HG03432 (cell line): ENCODE data around the gene SCARB2.

Experiments used
- ATAC-seq: cut with Tn5 transposase; IDR thresholded peaks from one replicate; pipeline ENCODE4 v1.9.1; 2021; ENCODE audit warnings: mild to moderate bottlenecking, moderate library complexity; ENCODE audit not compliant: unreplicated experiment

Gene SCARB2

DNA sequence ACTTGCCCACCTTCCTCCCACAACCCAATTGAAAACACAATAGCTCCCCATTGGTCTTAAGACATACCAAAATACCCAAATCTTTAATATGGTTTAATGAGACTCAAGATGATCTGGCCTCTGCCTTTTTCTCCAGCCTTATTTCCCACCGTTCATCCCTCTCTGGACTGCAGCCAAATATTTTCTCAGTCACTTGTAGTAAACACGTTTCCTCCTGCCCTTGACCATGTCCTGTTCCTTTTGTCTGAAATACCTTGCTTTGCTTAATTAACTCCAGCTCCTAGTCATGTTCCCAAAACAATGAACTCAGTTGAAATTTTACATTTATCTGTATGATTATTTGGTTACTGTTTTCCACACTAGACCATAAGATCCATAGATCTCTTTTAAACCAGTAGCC lies 57.0 kb downstream of the SCARB2 start:
- ATAC-seq, result no peak

GRCh38 chr4:76155979-76156378 lies 57.6 kb downstream of the SCARB2 start:
- ATAC-seq, result no peak

DNA sequence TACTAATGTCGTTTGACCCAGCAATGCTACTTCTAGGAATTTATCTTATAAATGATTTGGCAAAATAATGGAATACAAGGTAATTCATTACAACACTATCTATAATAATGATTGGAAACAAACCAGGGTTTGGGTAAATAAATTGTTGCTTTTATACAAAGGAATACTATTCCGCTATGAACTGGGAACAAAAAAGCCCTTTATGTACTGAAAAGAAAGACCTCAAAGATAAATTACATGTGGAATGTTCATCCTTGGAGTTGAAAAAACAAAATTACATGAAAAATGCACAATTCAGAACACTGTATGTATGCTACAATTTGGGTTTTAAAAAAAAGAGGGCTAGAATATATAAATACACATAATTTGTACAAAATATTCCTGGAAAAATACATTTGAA lies 60.3 kb downstream of the SCARB2 start:
- ATAC-seq, result no peak

GRCh38 chr4:76148142-76148865 lies 65.3 kb downstream of the SCARB2 start, which contains the start of gene NUP54:
Gene NUP54 (minus strand): TSS chr4:76148397. CDS start chr4:76148374, 23 bp downstream.
- ATAC-seq, result peak; percentile 99

GRCh38 chr4:76147454-76148141 lies 66.0 kb downstream of the SCARB2 start:
- ATAC-seq, result peak; percentile 53

DNA sequence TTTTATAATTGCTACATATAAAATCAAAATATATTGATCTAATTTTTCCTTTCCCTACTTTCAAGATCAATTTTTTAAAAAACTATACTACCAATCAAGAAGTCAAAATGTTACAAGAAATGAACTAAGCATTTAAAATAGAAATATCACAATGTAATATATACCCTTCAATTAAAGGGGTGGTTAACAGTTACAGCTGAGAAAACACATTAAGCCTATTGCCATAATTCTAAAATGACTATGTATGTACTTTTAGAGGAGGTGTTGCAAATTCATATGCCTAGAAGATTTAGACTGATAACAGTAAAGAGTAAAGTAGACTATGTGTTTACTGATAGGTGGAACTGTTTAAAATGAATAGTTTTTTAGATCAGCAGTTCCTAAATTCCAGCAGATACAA lies 69.1 kb downstream of the SCARB2 start:
- no peak for ATAC-seq

DNA sequence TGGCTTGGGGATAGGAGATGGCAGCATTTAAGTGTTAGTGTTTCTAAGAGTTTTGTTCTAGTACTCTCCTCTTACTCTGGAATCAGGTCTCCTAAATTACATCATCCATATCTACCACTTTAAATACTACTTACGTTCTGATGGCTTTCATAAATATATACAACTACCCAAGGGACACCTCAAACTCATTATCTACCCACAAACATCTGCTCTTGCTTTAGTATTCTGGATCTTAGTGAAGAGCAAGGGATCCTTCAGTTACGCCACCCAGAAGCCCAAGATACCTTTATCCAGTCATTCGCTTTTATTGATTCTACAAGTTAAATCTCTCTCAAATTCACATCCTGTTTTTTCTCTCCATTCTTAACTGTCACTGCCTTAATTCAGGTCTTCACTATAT lies 72.4 kb downstream of the SCARB2 start:
- no peak for ATAC-seq

DNA sequence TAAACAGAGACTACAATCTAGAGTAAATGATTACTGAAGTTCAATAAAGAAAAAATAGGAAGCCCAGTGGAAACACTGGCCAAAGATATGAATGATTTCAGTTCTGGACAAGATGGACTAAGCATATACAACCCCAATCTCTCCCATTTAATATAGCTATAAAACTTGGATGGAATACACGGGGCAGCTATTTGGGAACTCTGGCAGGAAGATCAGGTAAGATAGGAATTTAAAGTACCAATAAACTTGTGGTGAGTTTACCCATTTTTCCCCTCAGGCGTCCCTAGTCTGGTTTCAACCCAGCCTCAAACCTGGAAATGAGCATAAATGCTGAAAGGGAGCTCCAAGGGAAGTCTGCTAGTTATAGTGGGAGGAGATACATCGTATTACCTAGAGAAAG lies 85.9 kb downstream of the SCARB2 start:
- ATAC-seq, result no peak

- ATAC-seq, result no peak
Measured at GRCh38 chr4:76125816-76126215, 87.8 kb downstream of the SCARB2 start.

DNA sequence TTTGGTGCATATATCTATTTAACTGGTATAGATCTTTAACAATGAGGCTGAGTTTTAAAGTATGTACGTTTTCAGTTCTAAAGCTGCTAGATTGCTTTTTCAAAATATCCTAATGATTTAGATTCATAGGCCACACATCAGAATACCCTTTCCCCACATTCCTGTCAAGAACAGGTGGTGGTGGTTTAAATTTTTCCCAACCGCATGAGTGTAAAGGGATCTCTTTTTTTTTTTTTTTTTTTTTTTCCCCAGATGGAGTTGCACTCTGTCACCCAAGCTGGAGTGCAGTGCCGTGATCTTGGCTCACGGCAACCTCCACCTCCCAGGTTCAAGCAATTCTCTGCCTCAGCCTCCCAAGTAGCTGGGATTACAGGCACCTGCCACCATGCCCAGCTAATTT lies 93.4 kb downstream of the SCARB2 start:
- no peak for ATAC-seq

- ATAC-seq, result no peak
Measured at GRCh38 chr4:76117536-76117935, 96.1 kb downstream of the SCARB2 start.

DNA sequence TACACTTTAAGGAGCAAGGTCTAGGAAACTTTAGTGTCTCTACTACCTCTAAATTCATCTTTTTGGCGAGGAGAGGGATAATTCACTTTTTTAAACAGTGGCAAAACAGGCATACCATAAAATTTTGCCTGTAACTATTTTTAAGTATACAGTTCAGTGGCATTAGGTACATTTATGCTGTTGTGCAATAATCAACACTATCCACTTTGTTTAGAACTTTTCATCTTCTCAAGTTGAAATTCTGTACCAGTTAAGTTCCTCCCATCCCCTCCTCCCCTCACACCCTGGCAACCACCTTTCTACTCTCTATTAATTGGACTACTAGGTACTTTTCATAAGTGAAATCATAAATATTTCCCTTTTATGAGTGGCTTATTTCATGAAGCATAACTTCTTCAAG lies 96.8 kb downstream of the SCARB2 start:
- no peak for ATAC-seq
